ENCODE results near the gene NCKAP5L.
A peak's percentile ranks its signal among the peaks of the same experiment; 100 is the strongest.

The NCKAP5L gene

GRCh38 chr12:49824416-49824815 lies 3.8 kb downstream of the NCKAP5L start:
- DNase-seq, result no peak

- no peak for DNase-seq
These were observed 4.3 kb downstream of the NCKAP5L start for GRCh38 chr12:49823951-49824350.

DNA sequence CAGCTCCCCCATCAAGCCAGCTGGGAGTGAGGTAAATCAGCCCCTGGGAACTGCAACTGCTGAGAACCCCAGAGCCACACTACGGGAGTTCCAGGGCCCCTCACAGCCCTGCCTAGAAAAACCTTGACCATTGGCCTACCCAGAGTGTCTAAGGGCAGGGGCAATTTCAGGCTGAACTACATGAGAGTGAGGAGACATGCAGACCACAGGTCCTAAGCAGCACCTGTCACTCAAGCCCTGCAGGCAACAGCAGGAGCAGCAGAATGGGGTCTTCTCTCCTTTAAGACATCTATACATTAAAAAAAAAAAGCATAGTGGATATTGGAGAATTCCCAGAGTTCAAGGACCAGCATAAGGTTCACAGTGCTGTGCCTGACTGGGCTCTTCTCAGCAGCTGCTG lies 4.9 kb downstream of the NCKAP5L start:
- no peak for DNase-seq

DNA sequence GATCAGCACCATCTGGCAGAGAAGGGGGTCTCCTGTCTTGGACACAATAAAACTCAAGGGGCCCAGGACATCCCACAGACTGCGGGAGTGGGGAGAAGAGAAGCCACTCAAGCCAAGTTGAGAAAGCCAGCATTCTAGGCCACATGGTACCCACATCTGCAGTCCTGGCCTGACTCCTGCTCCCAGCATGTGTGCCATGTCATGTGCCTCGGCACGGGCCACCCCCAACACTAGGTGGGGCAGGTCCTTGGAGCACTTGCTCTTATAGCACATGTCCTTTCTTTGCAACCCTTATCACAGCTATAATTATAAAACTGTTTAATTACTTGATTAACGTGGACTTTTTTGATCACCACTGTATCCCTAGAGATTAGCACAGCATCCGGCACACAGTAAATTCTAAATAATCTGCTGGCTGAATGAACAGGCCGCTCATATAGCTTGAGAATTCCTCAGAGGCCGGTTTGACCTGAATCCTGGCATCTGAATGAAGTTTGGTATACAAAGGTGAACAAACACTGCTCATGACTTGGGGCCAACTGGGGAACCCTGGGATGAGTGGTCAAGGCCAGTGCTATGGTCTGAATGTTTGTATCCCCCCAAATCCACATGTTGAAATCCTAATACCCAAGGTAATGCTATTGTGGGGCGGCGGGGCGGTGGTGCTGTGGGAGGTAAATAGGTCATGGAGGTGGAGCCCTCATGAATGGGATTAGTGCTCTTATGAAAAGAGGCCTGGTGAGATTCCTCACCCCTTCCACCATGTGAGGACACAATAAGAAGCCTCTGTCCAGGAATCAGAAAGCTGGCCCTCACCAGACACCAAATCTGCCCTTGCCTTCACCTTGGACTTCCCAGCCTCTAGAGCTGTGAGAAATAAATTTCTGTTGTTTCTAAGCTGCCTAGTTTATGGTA lies 6.6 kb downstream of the NCKAP5L start:
- no peak for DNase-seq

DNA sequence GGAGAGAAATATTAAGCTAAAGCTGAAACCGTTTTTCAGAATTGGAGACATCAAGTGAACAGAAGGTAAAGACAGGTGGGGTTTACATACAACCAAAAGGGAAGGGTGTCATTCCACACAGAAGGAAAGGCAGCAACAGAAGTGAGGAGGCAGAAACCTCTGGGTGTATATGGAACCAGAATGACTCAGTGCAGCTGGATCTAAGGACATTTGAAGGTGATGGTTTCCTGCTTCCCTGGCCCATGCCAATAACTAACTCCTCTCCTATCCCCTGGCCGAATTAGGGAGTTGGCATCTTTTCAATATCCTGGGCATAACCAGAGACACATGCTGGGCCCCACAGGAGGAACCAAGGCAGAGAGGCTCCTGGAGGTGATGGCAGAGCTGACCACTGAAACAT lies 8.4 kb downstream of the NCKAP5L start:
- DNase-seq, result no peak

DNA sequence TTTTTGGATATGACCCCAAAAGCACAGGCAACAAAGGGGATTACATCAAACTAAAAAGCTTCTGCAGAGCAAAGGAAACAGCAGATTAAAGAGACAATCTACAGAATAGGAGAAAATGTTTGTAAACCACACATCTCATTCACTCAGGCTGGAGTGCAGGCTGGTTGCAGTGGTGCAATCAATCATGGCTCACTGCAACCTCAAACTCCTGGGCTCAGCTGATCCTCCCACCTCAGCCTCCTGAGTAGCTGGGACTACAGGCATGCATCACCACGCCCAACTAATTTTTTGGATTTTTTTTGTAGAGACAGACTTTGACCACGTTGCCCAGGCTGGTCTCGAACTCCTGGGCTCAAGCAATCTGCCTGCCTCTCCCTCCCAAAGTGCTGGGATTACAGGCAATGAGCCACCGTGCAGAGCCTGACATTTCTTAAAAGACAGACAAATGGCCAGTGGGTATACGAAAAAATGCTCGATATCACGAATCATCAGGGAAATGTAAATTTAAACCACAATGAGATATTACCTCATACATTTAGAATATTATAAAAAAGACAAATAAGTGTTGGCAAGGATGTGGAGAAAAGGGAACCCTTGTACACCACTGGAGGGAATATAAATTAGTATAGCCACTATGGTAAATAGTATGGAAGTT lies 9.8 kb downstream of the NCKAP5L start:
- no peak for DNase-seq

GRCh38 chr12:49813131-49813530 lies 15.1 kb downstream of the NCKAP5L start:
- no peak for DNase-seq

DNA sequence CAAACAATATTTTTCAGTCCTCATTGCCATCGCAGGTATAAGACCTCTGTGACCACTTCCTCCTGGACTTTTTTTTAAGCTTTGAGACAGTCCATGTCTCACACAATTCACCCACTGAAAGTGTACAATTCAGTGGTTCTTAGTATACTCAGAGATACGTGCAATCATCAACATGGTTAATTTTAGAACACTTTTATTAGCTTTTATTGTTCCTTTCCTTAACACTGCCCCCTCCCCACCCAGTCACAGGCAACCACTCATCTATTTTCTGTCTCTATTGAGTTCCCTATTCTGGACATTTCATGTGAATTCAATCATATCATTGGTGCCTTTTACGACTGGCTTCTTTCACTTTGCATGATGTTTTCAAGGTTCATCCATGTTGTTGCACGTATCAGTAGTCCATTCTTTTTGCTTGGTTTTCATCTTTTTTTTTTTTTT lies 16.2 kb downstream of the NCKAP5L start:
- DNase-seq, result no peak

DNA sequence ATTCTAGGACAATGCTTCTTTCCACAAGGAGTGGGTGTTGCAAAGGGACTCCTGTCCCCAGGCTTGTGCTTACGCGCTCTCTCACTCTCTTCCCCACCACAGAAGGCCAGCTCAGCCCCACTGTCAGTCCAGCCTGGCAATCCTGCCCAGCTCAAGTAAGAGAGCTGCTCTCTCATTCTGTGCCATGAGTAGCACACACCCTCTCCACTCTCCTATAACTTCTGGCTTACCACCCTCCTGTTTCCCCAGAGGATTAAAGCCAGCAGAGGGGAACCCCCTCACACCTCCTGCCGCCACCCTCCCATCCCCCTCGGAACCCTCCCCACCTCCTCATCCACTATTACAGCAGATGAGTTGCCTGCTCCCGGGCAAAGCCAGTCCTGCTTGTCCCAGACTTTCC lies 17.1 kb downstream of the NCKAP5L start:
- DNase-seq, result peak in 1 of 2 donors; percentile 5

DNA sequence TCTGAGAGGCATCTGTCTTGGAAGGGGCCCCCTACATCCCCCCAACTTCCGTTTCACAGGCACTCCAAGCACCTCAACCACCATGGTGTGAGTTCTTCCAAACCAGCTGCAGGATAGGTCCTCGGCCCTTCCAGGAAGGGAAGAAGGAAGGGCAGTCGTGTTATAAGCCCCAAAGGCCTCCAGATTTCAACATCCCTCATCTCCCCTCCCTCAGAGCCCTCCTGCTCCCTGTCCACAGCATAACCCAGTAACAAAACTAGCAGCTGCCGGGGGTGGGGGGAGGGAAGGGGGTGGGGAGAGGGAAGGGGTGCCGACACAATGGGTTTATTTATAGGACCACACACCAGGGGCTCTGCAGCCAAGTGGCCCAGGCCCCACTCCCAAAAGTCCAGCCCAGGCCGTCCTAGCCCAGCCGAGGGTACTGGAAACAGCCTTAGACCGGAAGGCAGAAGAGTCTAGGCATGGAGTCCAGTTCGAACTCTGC lies 18.3 kb downstream of the NCKAP5L start:
- peak; percentile 25 to 28 for DNase-seq

DNA sequence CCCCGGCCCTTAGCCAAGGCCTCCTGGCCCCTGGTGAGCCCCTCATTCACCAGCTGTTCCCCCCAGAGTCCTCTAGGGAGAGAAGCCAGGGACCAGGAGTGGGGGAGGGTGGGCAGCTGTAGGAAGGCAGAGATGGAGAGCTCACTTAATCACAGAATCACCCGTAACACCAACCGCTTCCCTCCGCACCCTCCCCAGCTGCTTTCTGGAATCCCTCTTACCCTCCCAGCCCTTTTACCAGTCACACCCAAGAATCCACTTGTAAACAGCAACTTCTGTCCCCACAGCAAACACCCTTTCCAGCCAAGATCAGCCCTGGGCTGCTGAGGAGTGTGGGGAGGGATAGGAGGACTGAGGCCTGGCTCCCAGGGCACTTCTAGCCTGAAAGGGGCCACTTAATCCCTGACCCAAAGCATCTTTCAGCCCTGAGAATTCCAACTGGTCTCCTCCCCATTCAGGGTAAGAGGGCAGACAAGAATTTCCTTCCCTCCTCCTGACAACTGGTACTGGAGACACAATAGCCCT lies 18.8 kb downstream of the NCKAP5L start:
- DNase-seq, result peak in 1 of 2 donors; percentile 17

GRCh38 chr12:49808686-49809380 lies 19.4 kb downstream of the NCKAP5L start:
- DNase-seq, result peak; percentile 51 to 52

DNA sequence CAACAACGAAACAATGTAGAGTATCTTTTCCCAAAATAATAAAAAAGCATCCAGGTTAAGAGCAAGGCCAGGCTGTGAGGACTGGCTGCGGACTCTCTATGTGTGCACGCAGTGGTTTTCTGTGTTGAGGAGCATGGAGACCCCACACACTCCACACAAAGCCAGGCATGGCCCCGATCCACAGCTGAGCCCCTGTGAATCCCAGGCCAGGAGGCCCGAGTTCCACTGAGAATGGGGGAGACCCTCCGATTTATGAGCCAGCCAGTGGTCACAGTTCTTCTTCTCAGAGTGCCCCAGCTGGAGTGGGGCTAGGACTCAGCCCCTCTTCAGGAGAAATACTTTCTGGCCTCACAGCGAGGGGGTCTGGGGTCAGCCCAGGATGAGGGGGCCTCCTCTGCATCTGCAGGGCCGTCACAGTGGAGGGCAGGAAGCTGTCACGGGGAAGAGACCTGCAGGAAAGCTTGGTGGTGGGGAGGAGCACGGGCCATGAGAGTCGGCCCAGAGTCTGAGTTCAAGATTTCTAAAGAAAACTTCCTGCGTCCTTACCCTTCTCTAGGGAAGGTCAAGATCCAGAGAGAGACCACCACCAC lies 20.1 kb downstream of the NCKAP5L start:
- no peak for DNase-seq

DNA sequence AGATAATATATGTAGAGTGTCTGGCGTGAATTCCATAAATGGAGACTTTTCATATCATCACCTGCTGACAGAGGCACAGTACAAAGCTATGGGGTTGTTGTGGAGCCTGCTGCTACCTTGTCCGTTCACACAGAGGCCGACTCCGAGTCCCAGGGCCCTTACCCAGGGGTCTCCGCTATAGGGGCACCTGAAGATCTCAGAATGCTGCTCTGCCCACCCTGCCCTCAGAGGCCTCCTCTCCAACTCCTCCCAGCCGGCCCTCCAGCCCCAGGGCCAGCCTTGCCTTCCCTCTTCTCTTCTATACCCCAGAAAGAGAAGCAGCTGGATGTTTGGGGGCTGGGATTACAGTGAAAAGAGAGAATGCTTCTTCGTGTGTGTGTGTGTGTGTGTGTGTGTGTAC lies 21.3 kb downstream of the NCKAP5L start:
- DNase-seq, result no peak

DNA sequence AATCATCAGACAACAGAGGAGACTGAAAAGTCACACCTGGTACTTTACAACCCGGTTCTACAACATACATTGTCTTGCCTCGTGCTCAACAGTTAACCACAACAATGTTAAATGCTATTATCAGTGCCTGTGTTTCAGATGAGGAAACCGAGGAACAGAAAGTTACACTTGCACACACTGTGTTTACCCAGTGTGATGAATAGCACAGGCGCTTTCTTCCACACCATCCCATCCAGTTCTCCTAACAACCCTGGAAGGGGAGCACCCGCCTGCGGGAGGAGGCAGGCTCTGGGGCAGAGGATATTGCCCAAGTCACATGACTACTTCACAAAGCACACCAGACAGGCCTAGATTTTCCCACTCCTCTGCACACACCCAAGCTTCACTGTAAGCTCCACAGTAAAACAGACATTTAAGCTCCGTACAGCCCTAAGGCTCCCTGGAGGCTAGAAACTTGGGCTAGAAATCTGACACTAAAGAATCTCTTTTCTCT lies 21.8 kb downstream of the NCKAP5L start:
- DNase-seq, result no peak

DNA sequence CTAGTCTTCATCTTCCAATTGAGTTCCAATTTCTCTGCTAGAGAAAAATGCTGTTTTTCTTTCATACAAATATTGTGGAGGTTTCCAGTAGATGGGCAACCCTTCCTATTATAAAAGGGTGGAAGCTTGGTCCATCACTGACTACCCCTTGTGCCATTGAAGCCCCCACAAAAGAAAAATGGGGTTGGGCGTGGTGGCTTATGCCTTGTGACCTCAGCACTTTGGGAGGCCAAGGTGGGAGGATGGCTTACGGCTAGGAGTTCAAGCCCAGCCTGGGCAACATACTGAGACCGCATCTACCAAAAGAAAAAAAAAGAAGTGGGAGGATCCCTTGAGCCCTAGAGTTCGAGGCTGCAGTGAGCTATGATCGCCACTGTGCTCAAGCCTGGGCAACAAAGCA lies 22.8 kb downstream of the NCKAP5L start:
- no peak for DNase-seq

DNA sequence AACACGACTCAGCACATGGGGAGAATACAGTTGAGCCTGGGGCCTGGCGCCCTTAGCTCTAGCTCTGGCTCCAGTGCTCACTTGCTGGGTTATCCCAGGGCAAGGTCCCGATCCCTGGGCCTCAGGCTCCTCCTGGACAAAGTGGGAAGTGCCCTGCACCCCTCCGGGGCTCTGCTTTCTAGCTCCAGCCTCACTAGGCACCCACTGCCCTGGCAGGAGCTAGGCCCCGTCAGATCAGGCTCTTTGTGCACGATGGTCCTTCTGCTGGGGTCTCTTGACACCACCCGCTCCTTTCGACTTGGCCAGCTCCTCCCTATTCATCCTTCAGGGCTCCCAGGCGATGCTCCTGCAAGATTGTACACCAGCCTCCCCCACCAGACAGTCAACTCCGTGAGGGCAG lies 23.4 kb downstream of the NCKAP5L start:
- DNase-seq, result no peak

GRCh38 chr12:49803693-49804450 lies 24.3 kb downstream of the NCKAP5L start:
- no peak for DNase-seq

DNA sequence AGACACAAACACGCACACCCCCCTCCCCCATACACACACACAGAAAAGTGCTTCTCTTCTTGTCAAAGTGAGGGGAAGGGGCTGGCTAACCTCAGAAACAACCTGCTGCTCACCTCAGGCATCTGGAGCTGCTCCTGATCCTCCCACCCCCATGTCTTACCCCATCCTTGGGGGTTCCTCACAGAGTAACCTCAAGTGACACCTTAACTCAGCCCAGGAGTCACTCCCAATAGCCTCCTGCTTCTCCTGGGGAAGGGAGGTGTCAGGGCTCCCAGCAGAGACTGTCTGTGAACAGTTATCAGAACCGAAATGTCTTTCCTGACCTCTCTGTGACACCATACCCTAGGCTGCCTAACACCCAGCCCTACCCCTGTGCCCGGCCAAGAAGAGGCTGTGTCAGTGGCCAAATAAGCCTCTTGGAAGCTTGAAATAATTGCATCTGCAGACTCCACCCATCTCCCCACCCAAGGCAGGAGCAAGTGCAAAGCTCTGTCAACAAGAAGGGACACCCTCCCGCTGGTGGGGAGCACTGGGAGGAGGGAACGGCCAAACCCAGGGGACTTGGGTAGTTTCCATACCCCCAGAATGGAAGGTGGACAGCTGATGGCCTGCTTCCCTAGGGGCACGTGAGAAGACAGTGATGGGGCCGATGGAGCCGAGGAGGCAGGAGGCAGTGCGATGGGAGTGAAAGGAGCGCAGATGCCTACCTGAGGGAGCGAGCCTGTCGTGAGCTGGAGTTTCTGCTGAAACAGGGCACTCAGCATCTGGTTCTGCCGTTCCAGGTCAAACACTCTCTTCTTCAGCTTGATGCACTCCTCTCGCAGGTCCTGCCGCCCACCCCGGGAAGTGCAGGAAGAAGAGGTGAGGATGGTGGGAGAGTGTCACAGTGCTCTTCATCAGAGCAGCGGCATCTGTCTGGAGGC lies 26.8 kb downstream of the NCKAP5L start:
- no peak for DNase-seq

DNA sequence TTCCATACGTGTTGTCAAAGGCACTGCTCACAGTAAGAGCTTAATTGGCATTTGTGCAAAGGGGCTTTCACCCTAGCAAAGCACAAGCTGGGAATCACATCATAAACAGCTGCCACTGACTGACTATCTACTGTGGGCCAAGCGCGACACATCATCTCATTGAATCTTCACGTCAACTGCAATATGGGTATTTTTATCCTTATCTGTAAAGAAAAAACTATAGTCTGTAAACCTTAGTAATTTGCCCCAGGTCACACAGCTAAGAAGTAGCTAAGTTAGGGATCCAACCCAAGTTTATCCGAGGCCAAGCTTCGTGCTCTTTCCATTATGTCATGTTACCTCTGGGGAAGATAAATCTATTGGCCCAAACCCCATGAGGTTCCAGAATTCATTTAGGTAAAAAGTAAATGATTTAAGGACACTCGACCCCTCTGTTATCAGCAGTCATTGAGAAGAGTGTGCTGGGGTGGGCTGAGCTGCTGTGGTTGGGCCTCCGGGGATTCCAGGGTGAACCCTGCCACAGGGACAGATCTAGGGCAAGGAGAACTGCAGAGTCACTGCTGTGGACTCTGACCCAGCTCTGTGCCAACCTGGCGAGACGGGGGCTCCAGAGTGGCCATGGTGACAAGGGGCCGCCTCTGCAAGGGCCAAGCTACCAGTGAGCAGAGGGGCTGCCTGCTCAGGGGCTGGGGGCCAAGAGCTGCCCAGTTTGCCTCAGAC lies 27.6 kb downstream of the NCKAP5L start:
- DNase-seq, result no peak
